Activated CD4-positive, alpha-beta T cell treated with anti-CD3 and anti-CD28 coated beads, Interleukin-2, amount 50 U/mL, for 4 hours (primary cell): ENCODE results near the gene MRPL46.
"Not testable (repeated sequence)": the region's sequence is repeated elsewhere in the genome, so short reads cannot be mapped to it uniquely, and the experiment has no call there.

Experiments
- DNase-seq, 2 experiments: peaks; one replicate each; pipeline ENCODE4 v3.0.0-alpha.2; 2020

MRPL46 gene

DNA sequence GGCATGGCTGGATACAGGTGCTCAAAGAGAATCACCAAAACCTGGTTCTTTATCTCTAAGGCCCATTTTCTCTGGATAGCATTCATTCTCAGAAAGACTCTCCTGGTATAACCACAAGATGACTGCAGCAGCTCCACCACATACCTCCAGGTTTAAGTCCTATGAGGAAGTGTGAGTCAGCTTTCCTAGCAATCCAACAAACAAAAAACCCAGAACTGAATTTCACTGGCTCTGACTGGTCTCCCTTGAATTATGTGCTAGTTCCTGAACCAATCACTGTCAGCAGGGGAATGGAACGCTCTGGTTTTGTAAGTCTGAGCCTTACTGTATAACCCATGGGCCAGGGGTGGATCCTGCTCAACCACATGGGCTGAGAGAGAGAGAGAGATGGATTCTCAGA lies 27.2 kb downstream of the MRPL46 start:
- DNase-seq = no peak

DNA sequence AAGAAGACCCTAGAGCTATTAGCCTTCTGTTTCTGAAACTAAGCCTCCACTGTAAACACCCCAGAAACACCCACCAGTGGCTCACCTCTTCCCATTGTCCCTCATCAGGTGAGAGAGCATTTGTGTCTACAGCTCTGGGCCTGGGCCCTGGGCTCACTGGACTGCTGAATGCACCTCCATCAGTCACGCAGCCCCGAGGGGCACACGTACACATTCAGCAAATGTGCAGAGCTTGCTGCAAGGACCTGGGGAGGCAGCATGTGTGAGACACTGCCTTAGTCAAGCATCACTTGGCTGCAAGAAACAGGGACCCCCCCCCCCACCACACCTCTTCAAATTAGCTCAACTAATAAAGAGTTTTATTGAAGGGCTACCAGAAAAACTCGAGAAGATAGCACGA lies 29.0 kb downstream of the MRPL46 start:
- DNase-seq = no peak

DNA sequence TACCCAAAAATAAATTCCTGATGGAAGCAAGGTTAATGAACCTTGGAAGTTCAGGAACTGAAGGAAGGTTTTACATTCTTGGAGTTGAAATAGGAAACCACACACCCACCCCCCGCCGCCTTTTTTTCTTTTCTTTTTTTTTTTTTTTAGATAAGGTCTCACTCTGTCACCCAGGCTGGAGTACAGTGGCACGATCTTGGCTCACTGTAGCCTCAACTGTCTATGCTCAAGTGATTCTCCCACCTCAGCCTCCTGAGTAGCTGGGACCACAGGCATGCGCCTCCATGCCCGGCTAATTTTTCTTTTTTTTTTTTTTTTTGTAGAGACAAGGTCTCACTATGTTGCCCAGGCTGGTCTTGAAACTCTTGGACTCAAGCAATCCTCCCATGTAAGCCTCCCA lies 33.1 kb downstream of the MRPL46 start:
- not testable (repeated sequence) for DNase-seq

DNA sequence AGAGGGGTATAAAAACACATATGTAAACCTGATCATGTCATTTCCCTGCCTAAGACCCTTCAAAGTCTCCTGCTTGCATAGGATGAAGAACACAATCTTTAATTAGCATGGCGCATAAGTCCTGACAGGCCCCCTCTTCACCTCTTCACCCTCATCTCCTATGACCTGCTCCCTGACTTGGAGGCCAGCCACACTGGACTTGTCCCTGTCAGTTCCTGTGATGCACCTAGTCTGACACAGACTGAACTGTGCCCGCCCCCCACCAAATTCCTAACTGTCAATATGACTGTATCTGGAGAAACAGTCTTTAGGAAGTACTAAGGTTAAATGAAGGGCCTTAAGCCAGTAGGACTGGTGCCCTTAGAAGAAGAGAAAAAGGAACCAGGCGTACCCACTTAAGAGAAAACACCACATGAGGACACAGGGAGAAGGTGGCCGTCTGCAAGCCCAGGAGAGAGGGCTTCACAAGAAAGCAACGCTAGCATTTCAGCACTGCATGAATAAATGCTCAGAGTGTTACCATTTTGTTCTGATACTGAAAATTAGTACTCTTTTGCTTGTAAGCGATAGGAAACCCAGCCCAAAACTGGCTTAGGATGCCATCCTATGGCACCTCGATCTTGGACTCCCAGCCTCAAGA lies 34.0 kb downstream of the MRPL46 start:
- no peak for DNase-seq

DNA sequence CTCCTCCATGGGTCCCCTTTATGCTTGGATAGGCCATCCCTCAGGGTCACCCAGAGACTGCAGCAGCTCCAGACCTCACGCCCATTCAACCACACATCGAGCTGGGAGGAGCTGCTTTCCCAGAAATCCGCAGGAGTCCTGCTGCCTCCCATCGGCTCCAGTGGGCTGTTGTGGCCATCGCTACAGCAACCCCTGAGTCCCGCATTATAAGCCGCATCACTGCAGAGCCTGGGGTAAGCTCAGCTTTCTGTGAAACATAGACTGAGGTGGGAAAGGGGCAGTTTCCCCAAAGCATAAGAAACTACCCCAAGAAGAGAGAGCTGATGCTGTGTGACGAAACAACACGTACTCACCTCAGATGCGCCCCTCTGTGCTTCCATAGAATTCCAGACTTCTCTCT lies 35.7 kb downstream of the MRPL46 start:
- DNase-seq = no peak

DNA sequence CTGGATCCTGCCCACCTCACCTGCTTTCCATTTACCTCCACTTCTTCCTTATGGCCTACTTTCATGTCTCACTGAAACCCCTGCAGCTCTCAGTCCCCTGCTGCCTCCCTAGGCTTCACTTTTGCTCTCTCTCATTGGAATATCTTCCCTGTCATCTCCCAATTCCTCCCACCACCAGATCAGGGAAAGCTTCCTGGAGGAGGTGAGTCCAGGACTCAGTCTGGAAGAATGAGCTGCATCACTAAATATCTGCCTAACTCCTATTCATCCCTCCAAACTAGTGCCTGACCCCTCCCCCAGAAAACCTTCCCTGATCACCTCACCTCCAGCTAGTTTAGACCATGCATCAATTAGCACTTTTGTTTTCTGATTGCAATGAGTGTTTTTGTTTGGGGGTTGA lies 37.1 kb downstream of the MRPL46 start:
- DNase-seq = no peak

DNA sequence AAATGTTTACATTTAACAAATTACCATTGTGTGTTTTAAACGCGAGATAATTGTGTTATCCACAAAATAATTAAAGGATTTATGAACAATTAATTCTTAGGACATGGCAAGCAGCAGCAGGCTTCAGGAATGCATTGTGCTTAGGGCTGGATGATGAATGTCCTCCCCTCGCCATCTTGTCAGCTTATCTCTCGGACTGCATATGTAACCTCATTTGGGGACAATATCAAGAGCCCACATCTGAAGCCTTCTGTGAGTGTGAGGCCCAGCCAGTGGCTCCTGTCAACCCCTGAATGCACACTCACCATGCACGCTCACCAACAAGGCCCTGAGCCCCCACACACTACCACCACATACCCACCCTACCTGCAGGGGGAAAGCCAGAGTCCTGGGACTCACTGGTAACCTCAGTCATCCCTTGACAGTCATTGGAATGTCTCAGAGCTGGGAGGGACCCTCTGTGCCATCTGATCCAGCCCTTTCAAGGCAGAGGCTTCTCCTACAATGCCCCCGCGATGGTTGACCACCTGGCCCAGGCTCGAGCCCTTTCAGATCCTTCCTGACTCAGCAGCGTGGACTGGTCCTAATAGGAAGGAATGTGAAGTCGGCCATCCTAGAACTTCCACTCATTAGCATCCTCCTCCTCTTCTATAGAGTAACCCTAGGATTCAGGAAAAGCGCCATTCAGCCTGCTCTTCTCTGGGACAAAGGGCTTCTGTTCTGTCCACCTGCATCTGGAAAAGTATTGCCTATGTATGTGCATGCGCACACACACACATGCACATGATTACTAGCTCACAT lies 38.2 kb downstream of the MRPL46 start:
- no peak for DNase-seq

DNA sequence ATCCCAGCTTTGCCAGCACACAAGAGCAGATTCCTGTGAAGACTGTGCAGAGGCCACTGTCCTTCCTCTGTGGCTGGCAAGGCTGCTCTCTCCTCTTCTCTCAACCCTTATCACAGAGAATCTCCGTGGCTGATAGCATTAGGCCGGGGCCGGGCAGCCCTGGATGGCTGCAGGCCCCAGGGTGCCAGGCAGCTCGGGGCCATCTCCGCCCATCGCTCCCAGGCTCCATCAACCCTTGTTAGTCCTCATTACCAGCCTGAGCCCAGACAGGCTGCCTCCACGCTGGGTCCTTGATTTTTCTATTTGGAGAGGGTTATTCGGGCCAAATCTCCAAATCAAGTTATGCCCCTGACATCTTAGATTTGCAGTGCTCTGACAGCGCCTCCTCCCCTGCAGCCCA lies 39.1 kb downstream of the MRPL46 start:
- no peak for DNase-seq

DNA sequence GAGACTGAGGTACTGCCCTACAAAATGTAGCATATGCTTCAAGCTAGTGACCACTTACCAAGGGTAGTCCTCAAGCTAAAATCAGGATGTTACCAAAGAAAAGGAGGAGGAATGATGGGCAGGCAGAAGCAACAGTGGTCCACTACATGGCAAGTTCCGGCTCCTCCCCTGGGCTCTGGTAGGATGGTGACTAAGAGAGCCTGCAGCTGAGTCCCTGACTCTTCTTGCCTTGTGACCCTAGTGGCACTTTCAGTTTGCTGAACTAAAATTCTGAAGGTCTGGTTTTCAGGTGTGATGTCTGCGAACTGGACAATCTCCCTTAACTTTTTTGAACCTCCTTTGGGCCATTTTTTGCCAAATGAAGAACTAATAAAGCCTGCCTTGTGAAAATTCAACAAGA lies 40.9 kb downstream of the MRPL46 start:
- no peak for DNase-seq

DNA sequence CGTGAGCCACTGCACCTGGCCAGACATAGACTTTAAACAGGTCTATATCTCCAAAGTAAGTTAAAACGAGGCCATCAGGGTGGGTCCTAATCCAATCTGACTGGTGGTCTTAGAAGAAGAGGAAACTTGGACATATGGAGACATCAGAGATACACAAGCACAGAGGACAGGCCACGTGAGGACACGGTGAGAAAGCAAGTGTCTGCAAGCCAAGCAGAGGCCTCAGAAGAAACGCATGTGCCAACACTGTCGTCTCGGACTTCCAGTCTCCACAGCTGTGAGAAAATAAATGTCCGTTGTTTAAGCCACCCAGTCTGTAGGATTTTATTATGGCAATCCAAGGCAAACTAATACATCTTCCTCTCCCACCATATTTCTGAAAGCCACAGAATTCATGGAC lies 43.9 kb downstream of the MRPL46 start:
- no peak for DNase-seq

DNA sequence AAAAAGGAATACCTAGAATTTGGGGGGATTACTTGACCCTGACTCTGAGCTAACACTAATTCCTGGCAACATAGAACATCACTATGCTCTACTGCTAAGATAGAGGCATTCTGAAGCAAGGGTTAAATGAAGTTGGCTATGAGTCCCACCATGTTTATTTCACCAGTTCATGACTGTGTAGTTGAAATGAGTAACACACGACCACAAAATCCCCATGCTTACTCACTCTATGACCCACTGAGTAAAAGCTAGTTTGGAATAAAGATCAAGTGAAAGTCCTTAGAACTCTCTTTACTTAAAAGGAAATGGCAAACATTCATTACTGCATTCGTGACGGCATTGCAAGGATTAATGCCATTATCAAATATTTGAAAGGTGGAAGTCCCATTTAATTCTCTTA lies 47.4 kb downstream of the MRPL46 start:
- no peak for DNase-seq
